H9 (cell line): Measurements from ENCODE around the gene CBLN3. TPM values are rescaled to one million over a fixed set of nuclear protein-coding genes. Genes with fewer than 3 reads are reported as not detected.
A peak's percentile ranks its signal among the peaks of the same experiment; 100 is the strongest.

Experiments
- DNase-seq: peaks from one replicate; pipeline ENCODE4 v3.0.0-alpha.2; 2017
- H2AFZ ChIP-seq: one replicate; pipeline ENCODE4 v1.6.1; 2013; ENCODE audit warnings: mild to moderate bottlenecking, low read length, control low read depth, moderate library complexity
- H2AK5ac ChIP-seq: 2 replicates; pipeline ENCODE4 v1.6.1; 2013; ENCODE audit warnings: low read length, control low read depth, mixed read lengths; ENCODE audit not compliant: insufficient read length
- H2BK120ac ChIP-seq: one replicate; pipeline ENCODE4 v1.6.1; 2013; ENCODE audit warnings: low read depth, mild to moderate bottlenecking, low read length, control low read depth, inconsistent platforms; ENCODE audit not compliant: poor library complexity, severe bottlenecking
- H2BK12ac ChIP-seq: 2 replicates; pipeline ENCODE4 v1.6.1; 2013; ENCODE audit warnings: low read length, control low read depth, mixed read lengths, low read depth; ENCODE audit not compliant: insufficient read length
- H2BK15ac ChIP-seq: 2 replicates; pipeline ENCODE4 v1.6.1; 2013; ENCODE audit warnings: low read depth, low read length, control low read depth
- H2BK20ac ChIP-seq: one replicate; pipeline ENCODE4 v1.6.1; 2013; ENCODE audit warnings: low read depth, mild to moderate bottlenecking, low read length, control low read depth, inconsistent platforms; ENCODE audit not compliant: poor library complexity, severe bottlenecking
- H2BK5ac ChIP-seq: 2 replicates; pipeline ENCODE4 v1.6.1; 2013; ENCODE audit warnings: low read length, control low read depth, mixed read lengths; ENCODE audit not compliant: insufficient read length
- H3K14ac ChIP-seq: 2 replicates; pipeline ENCODE4 v1.6.1; 2013; ENCODE audit warnings: low read length, control low read depth; ENCODE audit not compliant: insufficient read depth
- H3K18ac ChIP-seq: 2 replicates; pipeline ENCODE4 v1.6.1; 2013; ENCODE audit warnings: low read depth, mild to moderate bottlenecking, mixed read lengths, low read length, control low read depth; ENCODE audit not compliant: insufficient read length
- H3K23ac ChIP-seq: 2 replicates; pipeline ENCODE4 v1.6.1; 2013; ENCODE audit warnings: low read length, control low read depth, mixed read lengths, low read depth; ENCODE audit not compliant: insufficient read length
- H3K23me2 ChIP-seq: 2 replicates; pipeline ENCODE4 v1.6.1; 2013; ENCODE audit warnings: low read depth, mild to moderate bottlenecking, mixed read lengths, low read length, control low read depth; ENCODE audit not compliant: insufficient read length, poor library complexity, severe bottlenecking
- H3K27ac ChIP-seq: 2 replicates; pipeline ENCODE4 v1.5.1; 2013; ENCODE audit warnings: low read length, control low read depth, mixed read lengths, low read depth; ENCODE audit not compliant: insufficient read length
- H3K27me3 ChIP-seq: 2 replicates; pipeline ENCODE4 v1.6.1; 2013; ENCODE audit warnings: low read length, control low read depth, inconsistent platforms; ENCODE audit not compliant: insufficient read depth
- H3K4ac ChIP-seq: 2 replicates; pipeline ENCODE4 v1.6.1; 2013; ENCODE audit warnings: low read depth, mild to moderate bottlenecking, control low read depth, inconsistent platforms, low read length, moderate library complexity
- H3K4me1 ChIP-seq: 2 replicates; pipeline ENCODE4 v1.6.1; 2013; ENCODE audit warnings: low read length, control low read depth, inconsistent platforms; ENCODE audit not compliant: insufficient read depth
- H3K4me2 ChIP-seq: 2 replicates; pipeline ENCODE4 v1.6.1; 2013; ENCODE audit warnings: low read length, control low read depth, mixed read lengths; ENCODE audit not compliant: insufficient read length, insufficient read depth
- H3K56ac ChIP-seq: 2 replicates; pipeline ENCODE4 v1.6.1; 2013; ENCODE audit warnings: low read depth, mild to moderate bottlenecking, mixed read lengths, low read length, control low read depth; ENCODE audit not compliant: insufficient read length
- H3K79me1 ChIP-seq: 2 replicates; pipeline ENCODE4 v1.6.1; 2013; ENCODE audit warnings: low read depth, mild to moderate bottlenecking, moderate library complexity, low read length, control low read depth, inconsistent platforms; ENCODE audit not compliant: insufficient read depth, poor library complexity, severe bottlenecking
- H3K79me2 ChIP-seq: 2 replicates; pipeline ENCODE4 v1.6.1; 2013; ENCODE audit warnings: low read length, control low read depth, inconsistent platforms; ENCODE audit not compliant: insufficient read depth
- H3K9ac ChIP-seq: 2 replicates; pipeline ENCODE4 v1.6.1; 2013; ENCODE audit warnings: low read length, control low read depth, mixed read lengths; ENCODE audit not compliant: insufficient read length; ENCODE audit errors: extremely low read depth
- H3K9me3 ChIP-seq: one replicate; pipeline ENCODE4 v1.6.1; 2013; ENCODE audit warnings: low read depth, low read length, inconsistent platforms; ENCODE audit not compliant: control insufficient read depth
- H3T11ph ChIP-seq: one replicate; pipeline ENCODE4 v1.6.1; 2013; ENCODE audit warnings: mild to moderate bottlenecking, low read length, control low read depth, inconsistent platforms
- H4K20me1 ChIP-seq: one replicate; pipeline ENCODE4 v1.6.1; 2013; ENCODE audit not compliant: control insufficient read depth, insufficient read length, insufficient read depth
- H4K5ac ChIP-seq: 2 replicates; pipeline ENCODE4 v1.6.1; 2013; ENCODE audit warnings: low read depth, mild to moderate bottlenecking, mixed read lengths, low read length, control low read depth; ENCODE audit not compliant: insufficient read length
- H4K8ac ChIP-seq: replicated peaks from 2 replicates; pipeline ENCODE4 v1.6.1; 2013; ENCODE audit warnings: low read length, control low read depth, mixed read lengths, low read depth; ENCODE audit not compliant: insufficient read length
- H4K91ac ChIP-seq: 2 replicates; pipeline ENCODE4 v1.6.1; 2013; ENCODE audit warnings: low read depth, mild to moderate bottlenecking, moderate library complexity, mixed read lengths, low read length, control low read depth; ENCODE audit not compliant: insufficient read length
- H3K27ac Mint-ChIP-seq, 3 experiments: 2 replicates in 2 of 3; 3 replicates in 1 of 3; pipeline ENCODE4 v1.8.0; 2020 to 2021; ENCODE audit warnings: mixed read lengths in 3 of 3, mild to moderate bottlenecking in 1 of 3, moderate library complexity in 1 of 3
- H3K27me3 Mint-ChIP-seq: 2 replicates; pipeline ENCODE4 v1.8.0; 2021; ENCODE audit warnings: low read depth, mild to moderate bottlenecking, moderate library complexity, mixed read lengths
- H3K36me3 Mint-ChIP-seq, 3 experiments: 2 replicates in 2 of 3; 3 replicates in 1 of 3; pipeline ENCODE4 v1.8.0; 2020 to 2021; ENCODE audit warnings: low read depth in 3 of 3, mixed read lengths in 3 of 3; ENCODE audit not compliant: insufficient read depth in 1 of 3
- H3K4me1 Mint-ChIP-seq, 2 experiments: 2 replicates each; pipeline ENCODE4 v1.8.0; 2020; ENCODE audit warnings: mixed read lengths in 2 of 2
- H3K4me3 Mint-ChIP-seq, 2 experiments: 2 replicates in 1 of 2; 3 replicates in 1 of 2; pipeline ENCODE4 v1.8.0; 2020 to 2021; ENCODE audit warnings: mild to moderate bottlenecking in 2 of 2, mixed read lengths in 2 of 2, moderate library complexity in 1 of 2
- H3K9me3 Mint-ChIP-seq, 2 experiments: 2 replicates in 1 of 2; 3 replicates in 1 of 2; pipeline ENCODE4 v1.8.0; 2020; ENCODE audit warnings: mild to moderate bottlenecking in 2 of 2, mixed read lengths in 2 of 2, moderate library complexity in 1 of 2
- WGBS: extraction: QIAGEN DNeasy Blood & Tissue Kit; methylation state at CpG from one replicate; pipeline ENCODE4 v1.1.7; 2013; ENCODE audit warnings: missing lambda C conversion rate, low lambda C conversion rate, mixed read lengths; ENCODE audit not compliant: insufficient read length; ENCODE audit errors: extremely low coverage; 5-methylcytosine and 5-hydroxymethylcytosine counted together
- total RNA-seq: library from RNA; stranded (reverse); gene quantifications from 2 replicates; pipeline ENCODE4 v1.2.1, GENCODE V29; 2021
- TF ChIP-seq, protein P1 (sequence below): fragments of 200-600 bp; sonication (generic); conservative IDR thresholded peaks from 3 replicates; pipeline ENCODE4 v1.8.0; 2021; ENCODE audit warnings: antibody characterized with exemption, mild to moderate bottlenecking

Gene CBLN3
- total RNA-seq, 1 experiment from 2014 or later: 0.39 TPM

GRCh38 chr14:24377126-24377525 is 52.3 kb downstream of the CBLN3 start:
- Mint-ChIP-seq H3K27me3 (no peaks in the 10 kb centered on the region; the same call in 1 of the 2 replicates), H3K4me1 (peaks cover 37 to 46% of the 10 kb centered on the region in 2 experiments), H3K9me3 (no peaks in the 10 kb centered on the region), H3K27ac (peak overlapping the region in 2 of 3 experiments; percentile 25 to 84; a peak in 3 of 7 replicates), H3K36me3 (peaks cover 10 to 32% (median 21%) of the 10 kb centered on the region in 3 experiments), H3K4me3 (peak overlapping the region; percentile 62 to 79; a peak in 4 of 5 replicates)
- Histone ChIP-seq H3K27ac (no peak overlapping the region), H3K18ac (no peak overlapping the region), H4K20me1 (no peaks in the 10 kb centered on the region), H3K4ac (no peak overlapping the region), H3K4me2 (peak overlapping the region; percentile 15), H2BK120ac (no peak overlapping the region), H2BK5ac (no peak overlapping the region), H4K5ac (no peak overlapping the region), H3K56ac (no peak overlapping the region), H3K4me1 (peaks cover 3% of the 10 kb centered on the region), H2BK12ac (no peak overlapping the region), H3T11ph (no peak overlapping the region), H3K23ac (no peak overlapping the region), H3K9me3 (no peaks in the 10 kb centered on the region), H3K23me2 (no peaks in the 10 kb centered on the region), H3K27me3 (no peaks in the 10 kb centered on the region), H3K79me1 (no peaks in the 10 kb centered on the region), H3K14ac (no peak overlapping the region), H2BK15ac (no peak overlapping the region), H4K8ac (no peak overlapping the region), H2AFZ (no peak overlapping the region), H3K79me2 (no peaks in the 10 kb centered on the region), H2AK5ac (no peak overlapping the region), H4K91ac (no peak overlapping the region), H2BK20ac (no peak overlapping the region), H3K9ac (no peak overlapping the region)
- TF ChIP-seq, protein P1, sequence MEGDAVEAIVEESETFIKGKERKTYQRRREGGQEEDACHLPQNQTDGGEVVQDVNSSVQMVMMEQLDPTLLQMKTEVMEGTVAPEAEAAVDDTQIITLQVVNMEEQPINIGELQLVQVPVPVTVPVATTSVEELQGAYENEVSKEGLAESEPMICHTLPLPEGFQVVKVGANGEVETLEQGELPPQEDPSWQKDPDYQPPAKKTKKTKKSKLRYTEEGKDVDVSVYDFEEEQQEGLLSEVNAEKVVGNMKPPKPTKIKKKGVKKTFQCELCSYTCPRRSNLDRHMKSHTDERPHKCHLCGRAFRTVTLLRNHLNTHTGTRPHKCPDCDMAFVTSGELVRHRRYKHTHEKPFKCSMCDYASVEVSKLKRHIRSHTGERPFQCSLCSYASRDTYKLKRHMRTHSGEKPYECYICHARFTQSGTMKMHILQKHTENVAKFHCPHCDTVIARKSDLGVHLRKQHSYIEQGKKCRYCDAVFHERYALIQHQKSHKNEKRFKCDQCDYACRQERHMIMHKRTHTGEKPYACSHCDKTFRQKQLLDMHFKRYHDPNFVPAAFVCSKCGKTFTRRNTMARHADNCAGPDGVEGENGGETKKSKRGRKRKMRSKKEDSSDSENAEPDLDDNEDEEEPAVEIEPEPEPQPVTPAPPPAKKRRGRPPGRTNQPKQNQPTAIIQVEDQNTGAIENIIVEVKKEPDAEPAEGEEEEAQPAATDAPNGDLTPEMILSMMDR: no peak
- no peak for DNase-seq
- no CpG with 5 or more reads among the region's 7 CpGs for WGBS

Other genes starting within 250 kb of the CBLN3 start
- gene IPO4, start 240.9 kb downstream of the CBLN3 start, total RNA-seq: 114 and 116 TPM in 2 replicates
- gene TM9SF1, start 234.2 kb downstream of the CBLN3 start, total RNA-seq: 31.6 and 31.8 TPM in 2 replicates
- gene TSSK4, start 224.0 kb downstream of the CBLN3 start, total RNA-seq: not detected in 2 replicates
- 42.0 and 46.2 TPM in 2 replicates for gene CHMP4A, start 216.2 kb downstream of the CBLN3 start, total RNA-seq
- gene MDP1, start 213.6 kb downstream of the CBLN3 start, total RNA-seq: 18.8 and 19.0 TPM in 2 replicates
- 214 and 225 TPM in 2 replicates for gene NEDD8, start 197.3 kb downstream of the CBLN3 start, total RNA-seq
- 84.7 and 86.9 TPM in 2 replicates for gene GMPR2, start 196.7 kb downstream of the CBLN3 start, total RNA-seq
- gene TINF2, start 187.0 kb downstream of the CBLN3 start, total RNA-seq: 41.3 and 47.6 TPM in 2 replicates
- gene TGM1, start 166.5 kb downstream of the CBLN3 start, total RNA-seq: 1.8 and 2.9 TPM in 2 replicates
- gene RABGGTA, start 158.1 kb downstream of the CBLN3 start, total RNA-seq: 25.6 and 26.1 TPM in 2 replicates
- gene DHRS1, start 129.9 kb downstream of the CBLN3 start, total RNA-seq: 18.2 and 19.1 TPM in 2 replicates
- gene NOP9, start 129.8 kb downstream of the CBLN3 start, total RNA-seq: 34.7 and 35.0 TPM in 2 replicates
- not detected in 2 replicates for gene CIDEB, start 121.7 kb downstream of the CBLN3 start, total RNA-seq
- gene LTB4R2, start 119.5 kb downstream of the CBLN3 start, total RNA-seq: 13.0 and 13.4 TPM in 2 replicates
- 8.9 and 9.2 TPM in 2 replicates for gene LTB4R, start 118.2 kb downstream of the CBLN3 start, total RNA-seq
- 0.09 and 0.53 TPM in 2 replicates for gene ADCY4, start 94.6 kb downstream of the CBLN3 start, total RNA-seq
- gene RIPK3, start 89.7 kb downstream of the CBLN3 start, total RNA-seq: 0.35 TPM in 1 of 2 replicates, not detected in the other
- gene NFATC4, start 61.5 kb downstream of the CBLN3 start, total RNA-seq: 43.0 and 46.4 TPM in 2 replicates
- 18.1 and 18.7 TPM in 2 replicates for gene NYNRIN, start 30.7 kb downstream of the CBLN3 start, total RNA-seq
- gene KHNYN, start 286 bp upstream of the CBLN3 start, total RNA-seq: 30.0 and 31.3 TPM in 2 replicates
- gene SDR39U1, start 13.1 kb upstream of the CBLN3 start, total RNA-seq: 56.2 and 65.0 TPM in 2 replicates
- not detected in 2 replicates for gene CMA1, start 78.6 kb upstream of the CBLN3 start, total RNA-seq
- not detected in 2 replicates for gene CTSG, start 146.6 kb upstream of the CBLN3 start, total RNA-seq
- not detected in 2 replicates for gene GZMH, start 180.0 kb upstream of the CBLN3 start, total RNA-seq
- gene GZMB, start 204.5 kb upstream of the CBLN3 start, total RNA-seq: not detected in 2 replicates